ENCODE results near the gene HNF4A. TPM values are rescaled to one million over a fixed set of nuclear protein-coding genes. Genes with fewer than 3 reads are reported as not detected.
A peak's percentile ranks its signal among the peaks of the same experiment; 100 is the strongest.

Gene HNF4A
- total and polyA plus RNA-seq, 2 of the 13 experiments (the other 11 are each of a cell fraction or from before 2014, with no cell fraction given), result 80.9 to 169 TPM

DNA sequence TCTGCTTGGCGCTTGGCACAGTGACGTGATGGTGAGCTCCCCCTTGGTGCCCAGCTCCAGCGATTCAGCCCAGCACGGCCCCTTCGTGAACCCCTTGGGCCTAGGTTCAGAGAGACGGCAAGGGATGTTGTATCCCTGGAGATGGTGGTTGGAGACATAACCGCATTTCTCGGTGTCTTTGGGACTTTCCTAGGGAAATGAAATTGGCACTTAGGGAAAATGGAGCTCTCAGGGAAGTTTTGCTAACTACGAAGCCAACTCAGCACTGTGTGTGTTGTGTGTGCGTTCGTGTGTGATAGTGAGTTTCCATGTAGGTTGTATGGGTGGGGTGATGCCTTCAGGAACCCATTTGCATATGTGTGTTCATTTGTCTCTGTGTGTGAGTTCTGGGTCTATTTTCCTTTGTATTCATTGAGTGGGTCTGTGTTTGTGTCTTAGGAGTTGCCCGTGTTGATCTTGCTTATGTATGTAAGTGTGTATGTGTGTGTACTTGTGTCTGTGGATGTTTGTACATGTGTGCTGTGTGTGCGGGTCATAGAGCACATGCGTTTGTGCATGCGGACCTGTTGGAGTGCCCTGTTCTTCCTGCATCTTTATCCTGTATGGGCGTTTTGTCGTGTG lies 46.4 kb downstream of the HNF4A start (continued):
- TF ChIP-seq, protein P1, sequence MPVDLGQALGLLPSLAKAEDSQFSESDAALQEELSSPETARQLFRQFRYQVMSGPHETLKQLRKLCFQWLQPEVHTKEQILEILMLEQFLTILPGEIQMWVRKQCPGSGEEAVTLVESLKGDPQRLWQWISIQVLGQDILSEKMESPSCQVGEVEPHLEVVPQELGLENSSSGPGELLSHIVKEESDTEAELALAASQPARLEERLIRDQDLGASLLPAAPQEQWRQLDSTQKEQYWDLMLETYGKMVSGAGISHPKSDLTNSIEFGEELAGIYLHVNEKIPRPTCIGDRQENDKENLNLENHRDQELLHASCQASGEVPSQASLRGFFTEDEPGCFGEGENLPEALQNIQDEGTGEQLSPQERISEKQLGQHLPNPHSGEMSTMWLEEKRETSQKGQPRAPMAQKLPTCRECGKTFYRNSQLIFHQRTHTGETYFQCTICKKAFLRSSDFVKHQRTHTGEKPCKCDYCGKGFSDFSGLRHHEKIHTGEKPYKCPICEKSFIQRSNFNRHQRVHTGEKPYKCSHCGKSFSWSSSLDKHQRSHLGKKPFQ (CRISPR knock-in tag; IDR thresholded peaks at IDR 0.05; ENCODE audit: insufficient replicate concordance), result no peak
- TF ChIP-seq BCL6 (CRISPR knock-in tag; IDR thresholded peaks at IDR 0.05) (no peak), ZNF296 (CRISPR knock-in tag; conservative IDR thresholded peaks at IDR 0.05) (no peak), HNRNPL (IDR thresholded peaks at IDR 0.05; ENCODE audit: low read depth, low read length) (no peak), ZNF253 (CRISPR knock-in tag; IDR thresholded peaks at IDR 0.05; ENCODE audit: borderline replicate concordance) (no peak), ZNF180 (CRISPR knock-in tag; IDR thresholded peaks at IDR 0.05; ENCODE audit: borderline replicate concordance, low read depth) (peak; percentile 91; the same call in 1 of the 2 replicates), GTF2F1 (IDR thresholded peaks at IDR 0.05; ENCODE audit: low read length) (no peak), ZKSCAN8 (CRISPR knock-in tag; IDR thresholded peaks at IDR 0.05; ENCODE audit: borderline replicate concordance) (no peak), ZNF614 (CRISPR knock-in tag; IDR thresholded peaks at IDR 0.05; ENCODE audit: borderline replicate concordance) (no peak), RFX5 (IDR thresholded peaks at IDR 0.05; ENCODE audit: low read depth, low read length) (no peak), EP300 (IDR thresholded peaks at IDR 0.05; ENCODE audit: low read depth in 2 of 2, low read length in 2 of 2) (no peak), EP300 (CRISPR knock-in tag; IDR thresholded peaks at IDR 0.05; ENCODE audit: borderline replicate concordance) (no peak)
- TF ChIP-seq, protein P2, sequence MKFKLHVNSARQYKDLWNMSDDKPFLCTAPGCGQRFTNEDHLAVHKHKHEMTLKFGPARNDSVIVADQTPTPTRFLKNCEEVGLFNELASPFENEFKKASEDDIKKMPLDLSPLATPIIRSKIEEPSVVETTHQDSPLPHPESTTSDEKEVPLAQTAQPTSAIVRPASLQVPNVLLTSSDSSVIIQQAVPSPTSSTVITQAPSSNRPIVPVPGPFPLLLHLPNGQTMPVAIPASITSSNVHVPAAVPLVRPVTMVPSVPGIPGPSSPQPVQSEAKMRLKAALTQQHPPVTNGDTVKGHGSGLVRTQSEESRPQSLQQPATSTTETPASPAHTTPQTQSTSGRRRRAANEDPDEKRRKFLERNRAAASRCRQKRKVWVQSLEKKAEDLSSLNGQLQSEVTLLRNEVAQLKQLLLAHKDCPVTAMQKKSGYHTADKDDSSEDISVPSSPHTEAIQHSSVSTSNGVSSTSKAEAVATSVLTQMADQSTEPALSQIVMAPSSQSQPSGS (CRISPR knock-in tag; IDR thresholded peaks at IDR 0.05), result no peak
- TF ChIP-seq, protein P3, sequence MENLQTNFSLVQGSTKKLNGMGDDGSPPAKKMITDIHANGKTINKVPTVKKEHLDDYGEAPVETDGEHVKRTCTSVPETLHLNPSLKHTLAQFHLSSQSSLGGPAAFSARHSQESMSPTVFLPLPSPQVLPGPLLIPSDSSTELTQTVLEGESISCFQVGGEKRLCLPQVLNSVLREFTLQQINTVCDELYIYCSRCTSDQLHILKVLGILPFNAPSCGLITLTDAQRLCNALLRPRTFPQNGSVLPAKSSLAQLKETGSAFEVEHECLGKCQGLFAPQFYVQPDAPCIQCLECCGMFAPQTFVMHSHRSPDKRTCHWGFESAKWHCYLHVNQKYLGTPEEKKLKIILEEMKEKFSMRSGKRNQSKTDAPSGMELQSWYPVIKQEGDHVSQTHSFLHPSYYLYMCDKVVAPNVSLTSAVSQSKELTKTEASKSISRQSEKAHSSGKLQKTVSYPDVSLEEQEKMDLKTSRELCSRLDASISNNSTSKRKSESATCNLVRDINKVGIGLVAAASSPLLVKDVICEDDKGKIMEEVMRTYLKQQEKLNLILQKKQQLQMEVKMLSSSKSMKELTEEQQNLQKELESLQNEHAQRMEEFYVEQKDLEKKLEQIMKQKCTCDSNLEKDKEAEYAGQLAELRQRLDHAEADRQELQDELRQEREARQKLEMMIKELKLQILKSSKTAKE (CRISPR knock-in tag; IDR thresholded peaks at IDR 0.05; ENCODE audit: borderline replicate concordance), result no peak
- TF ChIP-seq, protein P4, sequence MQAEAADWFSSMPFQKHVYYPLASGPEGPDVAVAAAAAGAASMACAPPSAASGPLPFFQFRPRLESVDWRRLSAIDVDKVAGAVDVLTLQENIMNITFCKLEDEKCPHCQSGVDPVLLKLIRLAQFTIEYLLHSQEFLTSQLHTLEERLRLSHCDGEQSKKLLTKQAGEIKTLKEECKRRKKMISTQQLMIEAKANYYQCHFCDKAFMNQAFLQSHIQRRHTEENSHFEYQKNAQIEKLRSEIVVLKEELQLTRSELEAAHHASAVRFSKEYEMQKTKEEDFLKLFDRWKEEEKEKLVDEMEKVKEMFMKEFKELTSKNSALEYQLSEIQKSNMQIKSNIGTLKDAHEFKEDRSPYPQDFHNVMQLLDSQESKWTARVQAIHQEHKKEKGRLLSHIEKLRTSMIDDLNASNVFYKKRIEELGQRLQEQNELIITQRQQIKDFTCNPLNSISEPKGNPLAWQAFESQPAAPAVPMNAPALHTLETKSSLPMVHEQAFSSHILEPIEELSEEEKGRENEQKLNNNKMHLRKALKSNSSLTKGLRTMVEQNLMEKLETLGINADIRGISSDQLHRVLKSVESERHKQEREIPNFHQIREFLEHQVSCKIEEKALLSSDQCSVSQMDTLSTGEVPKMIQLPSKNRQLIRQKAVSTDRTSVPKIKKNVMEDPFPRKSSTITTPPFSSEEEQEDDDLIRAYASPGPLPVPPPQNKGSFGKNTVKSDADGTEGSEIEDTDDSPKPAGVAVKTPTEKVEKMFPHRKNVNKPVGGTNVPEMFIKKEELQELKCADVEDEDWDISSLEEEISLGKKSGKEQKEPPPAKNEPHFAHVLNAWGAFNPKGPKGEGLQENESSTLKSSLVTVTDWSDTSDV (CRISPR knock-in tag; IDR thresholded peaks at IDR 0.05), result no peak; the same call in 1 of the 2 replicates
